Breast epithelium (tissue), 4 donors: ENCODE results near the gene CACNA1E. TPM values are rescaled to one million over a fixed set of nuclear protein-coding genes. Genes with fewer than 3 reads are reported as not detected.

Experiments
- DNase-seq, 2 donors: peaks; one replicate each; pipeline ENCODE4 v3.0.0-alpha.2; 2019; ENCODE audit warnings: low spot score in 2 of 2
- H3K27ac ChIP-seq, 2 donors: fragments of 200-600 bp; sonication (generic) in 1 of 2; one replicate each; pipeline ENCODE4 v1.5.1; 2016 to 2019; ENCODE audit warnings: mild to moderate bottlenecking in 1 of 2
- H3K27me3 ChIP-seq, 2 donors: fragments of 200-600 bp; sonication (generic) in 1 of 2; one replicate each; pipeline versions ENCODE4 v1.5.1 to v1.6.0; 2017 to 2019; ENCODE audit warnings: control low read depth in 1 of 2, mild to moderate bottlenecking in 1 of 2
- H3K36me3 ChIP-seq: fragments of 200-600 bp; one replicate; pipeline ENCODE4 v1.5.1; 2019
- H3K4me1 ChIP-seq, 2 donors: fragments of 200-600 bp; sonication (generic); one replicate each; pipeline ENCODE4 v1.5.1; 2016 to 2019; ENCODE audit warnings: control low read depth in 1 of 2
- H3K4me3 ChIP-seq, 3 donors: fragments of 200-600 bp; sonication (generic); 1 replicate in 2 of 3; 2 replicates in 1 of 3; pipeline ENCODE4 v1.5.1; 2016 to 2019; ENCODE audit warnings: mild to moderate bottlenecking in 3 of 3, moderate library complexity in 2 of 3
- H3K9me3 ChIP-seq, 2 donors: fragments of 200-600 bp; sonication (generic) in 1 of 2; one replicate each; pipeline ENCODE4 v1.5.1; 2016 to 2019; ENCODE audit warnings: control low read depth in 1 of 2
- POLR2A ChIP-seq: fragments of 450-650 bp; IDR thresholded peaks from one replicate; pipeline ENCODE4 v1.6.1; 2016; ENCODE audit warnings: antibody characterized with exemption, mild to moderate bottlenecking, moderate library complexity
- POLR2AphosphoS5 ChIP-seq, 3 donors: sonication (generic); formaldehyde crosslinking; IDR thresholded peaks; one replicate each; pipeline ENCODE4 v1.6.1; 2017; ENCODE audit warnings: antibody characterized with exemption in 3 of 3
- intact Hi-C: fragments of 100-400 bp; cut with DNase I; formaldehyde crosslinking; loops from one replicate; pipeline ENCODE4 v1.15.1; 2023; ENCODE audit warnings: low total_unique reads
- total RNA-seq, 3 donors: library from RNA; depleted of rRNA; stranded (reverse); fragments of >200 nt; gene quantifications; one replicate each; pipeline ENCODE4 v1.1.0, GENCODE V29; 2016
- TF ChIP-seq, protein P1 (sequence below), 3 donors: fragments of 450-650 bp; IDR thresholded peaks; one replicate each; pipeline ENCODE4 v1.5.1; 2016 to 2017; ENCODE audit warnings: antibody characterized with exemption in 3 of 3, mild to moderate bottlenecking in 3 of 3, moderate library complexity in 3 of 3

The CACNA1E gene
- total RNA-seq, 3 donors from 2014 or later, result under 0.01 TPM; not detected in 2

DNA sequence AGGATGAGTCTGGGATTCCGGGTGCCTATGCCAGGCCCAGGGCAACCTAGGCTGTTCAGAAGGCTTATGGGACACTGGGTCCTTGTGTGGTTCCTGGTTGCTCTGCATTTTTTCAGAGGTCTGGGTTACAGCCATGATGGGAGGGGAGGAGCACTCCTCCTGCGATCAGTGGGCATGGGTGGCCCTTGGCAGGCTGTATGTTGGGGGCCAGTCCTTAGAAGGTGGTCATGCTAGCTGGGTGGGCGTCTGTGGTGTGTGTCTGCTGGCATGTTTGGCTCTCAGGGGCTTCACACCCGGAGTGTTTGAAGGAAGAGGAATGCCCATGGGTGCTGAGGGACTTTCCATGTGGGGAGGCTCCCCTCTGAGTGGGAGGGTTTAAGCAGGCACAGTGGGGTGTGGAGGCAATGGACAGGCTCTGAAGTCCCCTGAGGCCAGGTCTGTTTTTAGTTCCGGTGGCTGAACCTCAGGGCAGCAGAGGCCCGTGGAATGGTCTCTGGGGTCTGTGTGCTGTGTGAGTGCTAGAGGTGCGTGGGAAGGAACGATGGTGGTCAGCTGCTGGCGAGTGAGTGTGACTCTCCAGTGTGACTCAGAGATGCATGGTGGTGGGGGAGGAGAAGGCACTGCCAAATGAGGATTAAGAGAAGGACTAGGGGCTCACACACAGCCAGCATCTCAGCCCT is 25.3 kb downstream of the CACNA1E start:
- no peak for DNase-seq
- intact Hi-C loops, result no loop called here
- no peaks in the 10 kb centered on the region for H3K36me3 ChIP-seq
- peaks cover 0 to 8% of the 10 kb centered on the region in 2 donors for H3K27me3 ChIP-seq
- H3K4me1 ChIP-seq, result no peaks in the 10 kb centered on the region
- TF ChIP-seq POLR2AphosphoS5 (IDR thresholded peaks at IDR 0.05) (no peak), POLR2A (no peak)
- TF ChIP-seq, protein P1, sequence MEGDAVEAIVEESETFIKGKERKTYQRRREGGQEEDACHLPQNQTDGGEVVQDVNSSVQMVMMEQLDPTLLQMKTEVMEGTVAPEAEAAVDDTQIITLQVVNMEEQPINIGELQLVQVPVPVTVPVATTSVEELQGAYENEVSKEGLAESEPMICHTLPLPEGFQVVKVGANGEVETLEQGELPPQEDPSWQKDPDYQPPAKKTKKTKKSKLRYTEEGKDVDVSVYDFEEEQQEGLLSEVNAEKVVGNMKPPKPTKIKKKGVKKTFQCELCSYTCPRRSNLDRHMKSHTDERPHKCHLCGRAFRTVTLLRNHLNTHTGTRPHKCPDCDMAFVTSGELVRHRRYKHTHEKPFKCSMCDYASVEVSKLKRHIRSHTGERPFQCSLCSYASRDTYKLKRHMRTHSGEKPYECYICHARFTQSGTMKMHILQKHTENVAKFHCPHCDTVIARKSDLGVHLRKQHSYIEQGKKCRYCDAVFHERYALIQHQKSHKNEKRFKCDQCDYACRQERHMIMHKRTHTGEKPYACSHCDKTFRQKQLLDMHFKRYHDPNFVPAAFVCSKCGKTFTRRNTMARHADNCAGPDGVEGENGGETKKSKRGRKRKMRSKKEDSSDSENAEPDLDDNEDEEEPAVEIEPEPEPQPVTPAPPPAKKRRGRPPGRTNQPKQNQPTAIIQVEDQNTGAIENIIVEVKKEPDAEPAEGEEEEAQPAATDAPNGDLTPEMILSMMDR (IDR thresholded peaks at IDR 0.05), result no peak
- no peaks in the 10 kb centered on the region for H3K9me3 ChIP-seq
- H3K4me3 ChIP-seq, result no peak overlapping the region
- no peak overlapping the region for H3K27ac ChIP-seq

DNA sequence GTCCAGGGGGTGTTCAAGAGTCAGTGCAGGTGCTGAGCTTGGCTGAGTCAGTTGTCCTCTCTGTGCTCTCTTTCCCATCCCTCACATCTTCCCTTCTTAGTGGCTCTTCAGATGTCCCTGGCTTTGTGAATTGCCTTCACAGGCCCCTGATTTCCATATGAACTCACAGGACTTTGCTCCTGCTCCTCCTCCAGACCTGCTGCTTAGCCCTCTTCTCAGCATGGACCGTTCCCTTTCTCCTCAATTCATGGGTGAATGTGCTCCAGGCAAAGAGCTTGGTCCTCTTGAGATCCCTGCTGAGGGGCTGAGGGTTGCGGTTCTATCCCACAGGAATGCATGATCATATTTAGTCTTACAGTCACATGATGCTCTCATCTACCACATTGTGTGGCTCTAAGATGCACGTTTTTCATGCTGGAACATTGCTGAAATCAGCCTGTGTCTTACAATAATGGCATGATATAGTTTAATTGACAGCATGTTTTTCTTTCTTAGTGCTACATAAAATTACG is 30.5 kb downstream of the CACNA1E start:
- Histone ChIP-seq H3K36me3 (no peaks in the 10 kb centered on the region), H3K27ac (no peak overlapping the region), H3K27me3 (peaks cover 0 to 8% of the 10 kb centered on the region in 2 donors), H3K4me1 (no peaks in the 10 kb centered on the region), H3K4me3 (no peak overlapping the region), H3K9me3 (no peaks in the 10 kb centered on the region)
- intact Hi-C loops, result no loop called here
- DNase-seq, result no peak
- TF ChIP-seq POLR2AphosphoS5 (IDR thresholded peaks at IDR 0.05) (no peak), POLR2A (no peak)
- TF ChIP-seq, protein P1 (IDR thresholded peaks at IDR 0.05), result no peak

DNA sequence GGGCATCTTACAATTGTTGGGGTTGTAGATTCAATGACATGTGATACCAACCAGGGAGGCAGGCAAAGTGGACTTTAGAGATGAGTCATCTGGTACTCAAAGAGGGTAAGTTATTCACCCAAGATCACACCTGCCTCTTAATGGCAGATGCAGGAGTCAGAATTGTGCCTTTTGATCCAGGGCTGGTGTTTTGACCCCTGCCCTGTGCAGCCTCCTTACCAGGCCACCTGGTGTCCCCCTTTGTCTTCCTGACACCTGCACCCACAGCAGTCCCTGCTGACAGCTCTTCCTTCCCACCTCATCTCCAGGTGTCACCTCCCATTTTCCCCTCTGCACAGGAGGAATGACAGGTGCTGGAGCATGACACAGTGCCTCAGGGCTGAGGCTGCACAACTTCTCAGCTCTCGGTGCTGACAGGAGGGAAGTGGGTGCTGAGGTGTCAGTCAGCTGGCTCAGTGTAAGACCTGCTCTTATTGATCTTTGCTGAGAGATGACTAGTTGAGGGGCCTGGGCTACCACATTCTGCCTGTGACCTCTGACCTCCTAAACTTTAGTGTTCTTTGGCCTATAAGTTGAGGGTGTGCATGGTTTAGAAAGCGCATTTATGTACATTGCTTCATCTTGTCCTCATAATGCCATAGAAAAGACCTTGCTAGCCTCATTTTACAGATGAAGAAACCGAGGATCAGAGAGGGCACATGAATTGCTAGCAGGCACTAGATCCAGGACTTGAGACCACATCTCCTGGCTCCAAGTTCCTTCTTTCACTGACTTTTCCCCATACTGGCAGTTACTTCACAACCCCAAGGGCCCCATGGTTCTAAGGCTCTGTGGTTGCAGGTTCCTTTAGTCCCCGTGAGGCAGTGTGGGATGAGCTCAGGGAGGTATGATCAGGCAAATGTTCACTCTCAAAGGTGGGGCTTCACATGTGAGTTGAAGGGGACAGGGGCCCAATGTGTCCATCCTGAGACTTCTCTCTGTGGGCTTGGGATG is 31.3 kb downstream of the CACNA1E start:
- intact Hi-C loops, result no loop called here

DNA sequence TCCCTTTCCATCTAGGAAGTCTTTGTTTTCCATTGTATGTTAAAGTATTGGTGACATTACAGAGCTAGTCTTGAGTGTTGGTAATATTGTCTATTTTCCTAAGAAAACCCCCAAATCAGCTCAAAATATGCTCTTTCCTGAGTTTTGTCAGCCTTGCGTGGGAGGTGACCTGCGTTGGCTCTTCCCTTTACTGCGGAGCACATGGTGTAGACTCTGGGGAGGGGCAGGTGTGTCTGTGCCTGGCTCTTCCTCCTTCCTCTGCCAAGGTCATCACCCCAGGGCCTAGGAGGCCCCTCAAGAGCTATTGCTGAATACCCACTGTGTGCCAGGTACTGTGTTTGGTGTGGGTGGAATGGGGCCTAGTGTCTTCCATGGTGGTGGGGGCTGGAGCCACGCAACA is 33.4 kb downstream of the CACNA1E start:
- no peak for DNase-seq
- Histone ChIP-seq H3K4me1 (no peaks in the 10 kb centered on the region), H3K36me3 (no peaks in the 10 kb centered on the region), H3K27ac (no peak overlapping the region), H3K4me3 (no peak overlapping the region), H3K27me3 (no peaks in the 10 kb centered on the region), H3K9me3 (no peaks in the 10 kb centered on the region)
- intact Hi-C loops, result no loop called here
- TF ChIP-seq, protein P1 (IDR thresholded peaks at IDR 0.05), result no peak
- TF ChIP-seq POLR2AphosphoS5 (IDR thresholded peaks at IDR 0.05) (no peak), POLR2A (no peak)

More for the DNA sequence above, 31.3 kb downstream of the CACNA1E start:
- DNase-seq, result no peak
- no peaks in the 10 kb centered on the region for H3K4me1 ChIP-seq
- no peak overlapping the region for H3K27ac ChIP-seq
- no peaks in the 10 kb centered on the region for H3K36me3 ChIP-seq
- H3K9me3 ChIP-seq, result no peaks in the 10 kb centered on the region
- peaks cover 0 to 8% of the 10 kb centered on the region in 2 donors for H3K27me3 ChIP-seq
- H3K4me3 ChIP-seq, result no peak overlapping the region
- TF ChIP-seq, protein P1 (IDR thresholded peaks at IDR 0.05), result no peak
- TF ChIP-seq POLR2AphosphoS5 (IDR thresholded peaks at IDR 0.05), result no peak
- TF ChIP-seq POLR2A, result no peak
